DND-41 (cell line): Measurements from ENCODE around the gene MBOAT7.

Source experiments
- EZH2 ChIP-seq: IDR thresholded peaks from 3 replicates; pipeline ENCODE4 v1.6.1; 2012; ENCODE audit warnings: borderline replicate concordance, low read depth, mild to moderate bottlenecking, moderate library complexity, low read length, inconsistent platforms; ENCODE audit not compliant: severe bottlenecking
- TF ChIP-seq, protein P1 (sequence below): IDR thresholded peaks from 2 replicates; pipeline ENCODE4 v1.5.1; 2012; ENCODE audit warnings: borderline replicate concordance, low read length, moderate library complexity, mild to moderate bottlenecking; ENCODE audit not compliant: poor library complexity, severe bottlenecking; ENCODE audit errors: extremely low read depth

- TF ChIP-seq, protein P1, sequence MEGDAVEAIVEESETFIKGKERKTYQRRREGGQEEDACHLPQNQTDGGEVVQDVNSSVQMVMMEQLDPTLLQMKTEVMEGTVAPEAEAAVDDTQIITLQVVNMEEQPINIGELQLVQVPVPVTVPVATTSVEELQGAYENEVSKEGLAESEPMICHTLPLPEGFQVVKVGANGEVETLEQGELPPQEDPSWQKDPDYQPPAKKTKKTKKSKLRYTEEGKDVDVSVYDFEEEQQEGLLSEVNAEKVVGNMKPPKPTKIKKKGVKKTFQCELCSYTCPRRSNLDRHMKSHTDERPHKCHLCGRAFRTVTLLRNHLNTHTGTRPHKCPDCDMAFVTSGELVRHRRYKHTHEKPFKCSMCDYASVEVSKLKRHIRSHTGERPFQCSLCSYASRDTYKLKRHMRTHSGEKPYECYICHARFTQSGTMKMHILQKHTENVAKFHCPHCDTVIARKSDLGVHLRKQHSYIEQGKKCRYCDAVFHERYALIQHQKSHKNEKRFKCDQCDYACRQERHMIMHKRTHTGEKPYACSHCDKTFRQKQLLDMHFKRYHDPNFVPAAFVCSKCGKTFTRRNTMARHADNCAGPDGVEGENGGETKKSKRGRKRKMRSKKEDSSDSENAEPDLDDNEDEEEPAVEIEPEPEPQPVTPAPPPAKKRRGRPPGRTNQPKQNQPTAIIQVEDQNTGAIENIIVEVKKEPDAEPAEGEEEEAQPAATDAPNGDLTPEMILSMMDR = no peak
- no peak for TF ChIP-seq EZH2
These were observed 19.9 kb upstream of the MBOAT7 start for GRCh38 chr19:54209058-54209810.
